Smooth muscle cell (in vitro differentiated cells): ENCODE results near the gene NRAP. TPM values are rescaled to one million over a fixed set of nuclear protein-coding genes. Genes with fewer than 3 reads are reported as not detected.

Experiments used
- DNase-seq: peaks from one replicate; lab custom pipeline; 2025; ENCODE audit not compliant: unreplicated experiment; lab: John Stamatoyannopoulos, UW
- H2AFZ ChIP-seq: fragments of 200-600 bp; sonication (generic); 2 replicates; pipeline ENCODE4 v1.6.0; 2016; ENCODE audit warnings: antibody characterized with exemption, low read depth, mild to moderate bottlenecking
- H3F3A ChIP-seq: fragments of 200-600 bp; sonication (generic); 2 replicates; pipeline ENCODE4 v1.6.0; 2017; ENCODE audit warnings: antibody characterized with exemption, low read depth
- H3K27ac ChIP-seq: fragments of 200-600 bp; sonication (generic); 2 replicates; pipeline ENCODE4 v1.5.1; 2016; ENCODE audit warnings: low read depth, mild to moderate bottlenecking
- H3K27me3 ChIP-seq: fragments of 200-600 bp; sonication (generic); 2 replicates; pipeline ENCODE4 v1.6.1; 2016; ENCODE audit warnings: low read depth, mild to moderate bottlenecking
- H3K36me3 ChIP-seq: fragments of 200-600 bp; sonication (generic); 2 replicates; pipeline ENCODE4 v1.5.1; 2016; ENCODE audit warnings: low read depth
- H3K4me1 ChIP-seq: fragments of 200-600 bp; sonication (generic); 2 replicates; pipeline ENCODE4 v1.5.1; 2016; ENCODE audit warnings: low read depth
- H3K4me2 ChIP-seq: fragments of 200-600 bp; sonication (generic); 2 replicates; pipeline ENCODE4 v1.6.0; 2016; ENCODE audit warnings: mild to moderate bottlenecking
- H3K4me3 ChIP-seq: fragments of 200-600 bp; sonication (generic); 2 replicates; pipeline ENCODE4 v1.5.1; 2016; ENCODE audit warnings: mild to moderate bottlenecking
- H3K79me2 ChIP-seq: fragments of 200-600 bp; sonication (generic); 2 replicates; pipeline ENCODE4 v1.6.0; 2016; ENCODE audit warnings: low read depth, mild to moderate bottlenecking
- H3K9ac ChIP-seq: fragments of 200-600 bp; sonication (generic); 2 replicates; pipeline ENCODE4 v1.6.0; 2016; ENCODE audit warnings: low read depth
- H3K9me3 ChIP-seq: fragments of 200-600 bp; sonication (generic); replicated peaks from 2 replicates; pipeline ENCODE4 v1.5.1; 2016; ENCODE audit warnings: low read depth
- H4K20me1 ChIP-seq: fragments of 200-600 bp; sonication (generic); 2 replicates; pipeline ENCODE4 v1.6.0; 2016; ENCODE audit warnings: low read depth
- CTCF ChIP-seq: fragments of 200-600 bp; sonication (generic); IDR thresholded peaks from 2 replicates; pipeline ENCODE4 v1.5.1; 2017; ENCODE audit warnings: borderline replicate concordance, mild to moderate bottlenecking, antibody characterized with exemption; ENCODE audit not compliant: insufficient read depth, poor library complexity, severe bottlenecking
- WGBS: methylation state at CpG from one replicate; pipeline ENCODE4 v1.1.7; 2016; ENCODE audit warnings: low lambda C conversion rate; 5-methylcytosine and 5-hydroxymethylcytosine counted together
- polyA plus RNA-seq: library from polyadenylated mRNA; unstranded; fragments of >200 nt; fragmentation: Nextera tagmentation; extraction: Ambion mirVana; gene quantifications from 2 replicates; pipeline ENCODE4 v1.2.1, GENCODE V29; 2016
- total RNA-seq: library from RNA; depleted of rRNA; stranded (reverse); fragments of >200 nt; gene quantifications from 2 replicates; pipeline ENCODE4 v1.2.3, GENCODE V29; 2014

NRAP gene
- total and polyA plus RNA-seq, 2 experiments from 2014 or later = not detected

- Histone ChIP-seq H3K9me3 (peaks cover 11% of the 10 kb centered on the region), H3K27me3 (no peaks in the 10 kb centered on the region), H4K20me1 (no peaks in the 10 kb centered on the region), H3K36me3 (no peaks in the 10 kb centered on the region), H3K4me2 (no peak overlapping the region), H3K79me2 (no peaks in the 10 kb centered on the region), H3K4me3 (no peak overlapping the region), H3F3A (no peaks in the 10 kb centered on the region), H3K9ac (no peak overlapping the region), H3K4me1 (no peaks in the 10 kb centered on the region), H2AFZ (no peak overlapping the region), H3K27ac (no peak overlapping the region)
- DNase-seq = no peak
- 100% methylated on average over 3 of the region's 3 CpGs for WGBS
- TF ChIP-seq CTCF = no peak
These were observed 33.8 kb upstream of the NRAP start for GRCh38 chr10:113697595-113697994.

GRCh38 chr10:113695691-113696090, 31.9 kb upstream of the NRAP start:
- H3K36me3 ChIP-seq = no peaks in the 10 kb centered on the region
- no peaks in the 10 kb centered on the region for H3F3A ChIP-seq
- H4K20me1 ChIP-seq = no peaks in the 10 kb centered on the region
- H3K9ac ChIP-seq = no peak overlapping the region
- peaks cover under 1% of the 10 kb centered on the region for H3K79me2 ChIP-seq
- peaks cover 11% of the 10 kb centered on the region for H3K9me3 ChIP-seq
- H2AFZ ChIP-seq = no peak overlapping the region
- no peaks in the 10 kb centered on the region for H3K4me1 ChIP-seq
- no peaks in the 10 kb centered on the region for H3K27me3 ChIP-seq
- H3K4me3 ChIP-seq = no peak overlapping the region
- no peak for TF ChIP-seq CTCF
- no peak overlapping the region for H3K27ac ChIP-seq
- 100% methylated on average over 1 of the region's 1 CpG for WGBS
- no peak overlapping the region for H3K4me2 ChIP-seq
- no peak for DNase-seq

GRCh38 chr10:113693348-113693747, 29.5 kb upstream of the NRAP start:
- H3K9ac ChIP-seq = no peak overlapping the region
- H3K79me2 ChIP-seq = peaks cover 4% of the 10 kb centered on the region
- H4K20me1 ChIP-seq = no peaks in the 10 kb centered on the region
- no peaks in the 10 kb centered on the region for H3K4me1 ChIP-seq
- no peaks in the 10 kb centered on the region for H3K36me3 ChIP-seq
- 92% methylated on average over 2 of the region's 2 CpGs for WGBS
- no peak overlapping the region for H3K4me2 ChIP-seq
- no peak for TF ChIP-seq CTCF
- peaks cover 11% of the 10 kb centered on the region for H3K9me3 ChIP-seq
- H3F3A ChIP-seq = no peaks in the 10 kb centered on the region
- H3K27ac ChIP-seq = no peak overlapping the region
- H2AFZ ChIP-seq = no peak overlapping the region
- no peak overlapping the region for H3K4me3 ChIP-seq
- no peaks in the 10 kb centered on the region for H3K27me3 ChIP-seq
- no peak for DNase-seq

- Histone ChIP-seq H3K4me3 (no peak overlapping the region), H3K27me3 (no peaks in the 10 kb centered on the region), H3K9ac (no peak overlapping the region), H2AFZ (no peak overlapping the region), H3F3A (no peaks in the 10 kb centered on the region), H3K79me2 (peaks cover 8% of the 10 kb centered on the region), H3K9me3 (peaks cover 14% of the 10 kb centered on the region), H3K36me3 (no peaks in the 10 kb centered on the region), H3K27ac (no peak overlapping the region), H4K20me1 (no peaks in the 10 kb centered on the region), H3K4me2 (no peak overlapping the region), H3K4me1 (no peaks in the 10 kb centered on the region)
- DNase-seq = no peak
- WGBS = 93% methylated on average over 6 of the region's 6 CpGs
- no peak for TF ChIP-seq CTCF
These were observed 28.4 kb upstream of the NRAP start for GRCh38 chr10:113692271-113692670.
